DND-41 (cell line): ENCODE measurements around the gene TM4SF5.

Experiments used
- ATAC-seq: fragments of 200-7000 bp; cut with Tn5 transposase; 3 replicates; pipeline ENCODE4 v1.9.1; 2021; ENCODE audit warnings: low read depth; ENCODE audit not compliant: insufficient read depth
- DNase-seq: peaks from one replicate; pipeline ENCODE4 v3.0.0-alpha.2; 2020
- H2AFZ ChIP-seq: 2 replicates; pipeline ENCODE4 v1.6.0; 2012; ENCODE audit warnings: low read depth, low read length
- H3K27ac ChIP-seq: 2 replicates; pipeline ENCODE4 v1.5.1; 2012; ENCODE audit warnings: low read length, inconsistent platforms
- H3K27me3 ChIP-seq: fragments of 200-600 bp; sonication (generic); 2 replicates; pipeline ENCODE4 v1.6.0; 2012; ENCODE audit warnings: low read length, mild to moderate bottlenecking, inconsistent platforms; ENCODE audit not compliant: insufficient read depth, poor library complexity
- H3K36me3 ChIP-seq: 2 replicates; pipeline ENCODE4 v1.5.1; 2012; ENCODE audit warnings: low read length, inconsistent platforms; ENCODE audit not compliant: insufficient read depth
- H3K4me1 ChIP-seq: 2 replicates; pipeline ENCODE4 v1.5.1; 2012; ENCODE audit warnings: mild to moderate bottlenecking, low read length; ENCODE audit not compliant: insufficient read depth
- H3K4me2 ChIP-seq: 2 replicates; pipeline ENCODE4 v1.6.0; 2012; ENCODE audit warnings: mild to moderate bottlenecking, moderate library complexity, low read length, inconsistent platforms; ENCODE audit not compliant: insufficient read depth
- H3K4me3 ChIP-seq, 2 experiments: fragments of 200-600 bp in 1 of 2; shearing (Covaris generic) in 1 of 2; 2 replicates each; pipeline ENCODE4 v1.5.1; 2012 to 2016; ENCODE audit warnings: inconsistent platforms in 2 of 2, low read length in 2 of 2, mild to moderate bottlenecking in 2 of 2, low read depth in 1 of 2, moderate library complexity in 1 of 2
- H3K79me2 ChIP-seq: 2 replicates; pipeline ENCODE4 v1.6.0; 2012; ENCODE audit warnings: low read length, inconsistent platforms; ENCODE audit not compliant: insufficient read depth
- H3K9ac ChIP-seq: 2 replicates; pipeline ENCODE4 v1.6.0; 2012; ENCODE audit warnings: low read depth, mild to moderate bottlenecking, inconsistent platforms, low read length, moderate library complexity
- H3K9me3 ChIP-seq: 2 replicates; pipeline ENCODE4 v1.5.1; 2012; ENCODE audit warnings: low read length, moderate library complexity, mild to moderate bottlenecking, inconsistent platforms; ENCODE audit not compliant: insufficient read depth, severe bottlenecking
- H4K20me1 ChIP-seq: 2 replicates; pipeline ENCODE4 v1.6.0; 2012; ENCODE audit warnings: low read length; ENCODE audit not compliant: insufficient read depth
- CTCF ChIP-seq: IDR thresholded peaks from 2 replicates; pipeline ENCODE4 v1.5.1; 2012; ENCODE audit warnings: borderline replicate concordance, low read length, moderate library complexity, mild to moderate bottlenecking; ENCODE audit not compliant: poor library complexity, severe bottlenecking; ENCODE audit errors: extremely low read depth
- EZH2 ChIP-seq: IDR thresholded peaks from 3 replicates; pipeline ENCODE4 v1.6.1; 2012; ENCODE audit warnings: borderline replicate concordance, low read depth, mild to moderate bottlenecking, moderate library complexity, low read length, inconsistent platforms; ENCODE audit not compliant: severe bottlenecking

The TM4SF5 gene

GRCh38 chr17:4739122-4740024 is 32.3 kb upstream of the TM4SF5 start, which contains the start of the genes CXCL16 and ZMYND15:
TSS of gene CXCL16 (minus strand) at chr17:4739928. CDS start at chr17:4739339, 589 bp downstream.
TSS of gene ZMYND15 (plus strand) at chr17:4739833. CDS start at chr17:4740549, 716 bp downstream.
- Histone ChIP-seq H3K4me2 (peak within 1 kb of the TSS; percentile 71), H3K79me2 (no peaks in the 10 kb centered on the region), H3K4me3 (peak within 1 kb of the TSS in 1 of 2 experiments; percentile 54; a peak in 2 of 4 replicates), H3K36me3 (no peaks in the 10 kb centered on the region), H3K9me3 (no peaks in the 10 kb centered on the region), H4K20me1 (peaks cover 4% of the 10 kb centered on the region; the same call in 1 of the 2 replicates), H2AFZ (peak within 1 kb of the TSS; percentile 39; the same call in 1 of the 2 replicates), H3K9ac (peak within 1 kb of the TSS; percentile 48), H3K27me3 (peaks cover 43% of the 10 kb centered on the region), H3K27ac (no peak within 1 kb of the TSS), H3K4me1 (peaks cover 7% of the 10 kb centered on the region)
- ATAC-seq (peak; percentile 56; the same call in 1 of the 3 replicates), DNase-seq (no peak)
- peak; percentile 87 for TF ChIP-seq EZH2
- no peak for TF ChIP-seq CTCF

GRCh38 chr17:4740025-4740351 is 31.7 kb upstream of the TM4SF5 start:
- Histone ChIP-seq H3K9ac (peak overlapping the region; percentile 48; the same call in 1 of the 2 replicates), H2AFZ (no peak overlapping the region), H3K4me3 (peak overlapping the region in 1 of 2 experiments; percentile 54; a peak in 1 of 4 replicates), H3K9me3 (no peaks in the 10 kb centered on the region), H3K27me3 (peaks cover 43% of the 10 kb centered on the region), H3K4me2 (peak overlapping the region; percentile 71), H3K27ac (no peak overlapping the region), H4K20me1 (peaks cover 4% of the 10 kb centered on the region; the same call in 1 of the 2 replicates), H3K36me3 (no peaks in the 10 kb centered on the region), H3K4me1 (peaks cover 7% of the 10 kb centered on the region), H3K79me2 (no peaks in the 10 kb centered on the region)
- TF ChIP-seq CTCF (no peak), EZH2 (no peak)
- ATAC-seq, result no peak
- DNase-seq, result no peak

- no peak overlapping the region for H3K27ac ChIP-seq
- peaks cover 43% of the 10 kb centered on the region for H3K27me3 ChIP-seq
- DNase-seq (no peak), ATAC-seq (no peak)
- TF ChIP-seq CTCF (no peak), EZH2 (no peak)
- peaks cover 7% of the 10 kb centered on the region for H3K4me1 ChIP-seq
- H3K9ac ChIP-seq, result no peak overlapping the region
- H3K4me3 ChIP-seq, result no peak overlapping the region
- H2AFZ ChIP-seq, result no peak overlapping the region
- no peaks in the 10 kb centered on the region for H3K79me2 ChIP-seq
- no peaks in the 10 kb centered on the region for H3K36me3 ChIP-seq
- no peaks in the 10 kb centered on the region for H3K9me3 ChIP-seq
- H3K4me2 ChIP-seq, result no peak overlapping the region
- peaks cover 4% of the 10 kb centered on the region; the same call in 1 of the 2 replicates for H4K20me1 ChIP-seq
Observed at GRCh38 chr17:4740584-4740983, 31.1 kb upstream of the TM4SF5 start.
